ENCODE measurements around the gene RPL18. TPM values are rescaled to one million over a fixed set of nuclear protein-coding genes. Genes with fewer than 3 reads are reported as not detected.

RPL18 gene
- total RNA-seq (2022) (1,536 and 1,736 TPM in 2 replicates), Bru-seq, nascent RNA (percentile 98 among the genes with signal in this experiment), BruChase-seq, experiment 1, labeled RNA remaining after a 6-hour chase (percentile 98 among the genes with signal in this experiment), BruChase-seq, experiment 2, labeled RNA remaining after a 2-hour chase (percentile 97 among the genes with signal in this experiment)
- long read RNA-seq, transcript RPL18-211 (7 exons, 1,111 nt): minor isoform, 5 of 485 reads
- long read RNA-seq, transcript RPL18-203 (1 exons, 3,844 nt): minor isoform, 5 of 485 reads
- long read RNA-seq, transcript RPL18-208 (7 exons, 1,004 nt): major isoform, 328 of 485 reads
- long read RNA-seq, transcript RPL18-201 (6 exons, 612 nt): minor isoform, 113 of 485 reads
- long read RNA-seq, partial matches to known transcripts: 25 of 485 reads
- long read RNA-seq, other reads (novel, unspliced or antisense): 4 of 485 reads

DNA sequence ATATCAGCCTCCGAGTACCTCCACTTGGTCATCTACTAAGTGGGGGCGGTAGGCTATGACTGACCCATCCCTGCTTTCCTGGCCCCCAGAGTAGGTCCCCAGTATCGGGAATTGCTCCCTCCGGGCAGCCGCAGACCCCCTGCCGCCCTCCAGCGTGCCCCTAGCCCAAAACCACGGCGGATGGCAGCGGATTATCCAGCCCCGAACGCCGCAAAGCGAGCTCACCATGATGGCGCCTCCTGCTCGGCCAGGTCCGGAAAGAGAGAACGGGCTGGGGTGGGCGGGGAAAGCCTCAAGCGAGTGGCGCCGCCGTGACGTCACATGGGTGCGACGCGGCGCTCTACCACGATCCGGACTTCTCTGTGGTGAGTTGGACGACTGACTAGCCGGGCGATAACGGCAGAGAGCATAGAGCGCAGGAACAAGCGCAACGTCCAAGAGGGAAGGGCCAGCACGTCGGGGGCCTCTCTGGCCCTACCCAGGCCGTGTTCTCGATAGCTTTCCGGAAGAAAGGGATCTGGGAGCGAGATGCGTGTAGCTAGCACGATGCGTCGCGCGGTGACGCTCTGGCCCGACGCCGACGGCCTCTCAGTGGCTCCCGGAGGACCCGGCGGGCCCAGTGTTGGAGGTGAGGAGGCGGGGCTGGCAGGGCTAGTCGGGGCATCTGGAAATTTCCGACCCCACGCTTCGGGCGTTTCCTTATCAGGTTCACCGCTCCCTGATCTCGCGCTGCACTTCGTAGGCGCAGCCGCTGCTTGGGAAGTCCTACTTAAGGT lies at the start of gene RPL18, which contains the start of gene SPHK2:
RPL18 (minus strand) TSS at position 263 of the 776 bp plus-strand sequence; CDS start at position 228, 35 bp downstream.
SPHK2 (plus strand) TSS at position 591 of the 776 bp plus-strand sequence. CDS start 1,009 bp downstream, outside the sequence.
- TF ChIP-seq, protein P1, sequence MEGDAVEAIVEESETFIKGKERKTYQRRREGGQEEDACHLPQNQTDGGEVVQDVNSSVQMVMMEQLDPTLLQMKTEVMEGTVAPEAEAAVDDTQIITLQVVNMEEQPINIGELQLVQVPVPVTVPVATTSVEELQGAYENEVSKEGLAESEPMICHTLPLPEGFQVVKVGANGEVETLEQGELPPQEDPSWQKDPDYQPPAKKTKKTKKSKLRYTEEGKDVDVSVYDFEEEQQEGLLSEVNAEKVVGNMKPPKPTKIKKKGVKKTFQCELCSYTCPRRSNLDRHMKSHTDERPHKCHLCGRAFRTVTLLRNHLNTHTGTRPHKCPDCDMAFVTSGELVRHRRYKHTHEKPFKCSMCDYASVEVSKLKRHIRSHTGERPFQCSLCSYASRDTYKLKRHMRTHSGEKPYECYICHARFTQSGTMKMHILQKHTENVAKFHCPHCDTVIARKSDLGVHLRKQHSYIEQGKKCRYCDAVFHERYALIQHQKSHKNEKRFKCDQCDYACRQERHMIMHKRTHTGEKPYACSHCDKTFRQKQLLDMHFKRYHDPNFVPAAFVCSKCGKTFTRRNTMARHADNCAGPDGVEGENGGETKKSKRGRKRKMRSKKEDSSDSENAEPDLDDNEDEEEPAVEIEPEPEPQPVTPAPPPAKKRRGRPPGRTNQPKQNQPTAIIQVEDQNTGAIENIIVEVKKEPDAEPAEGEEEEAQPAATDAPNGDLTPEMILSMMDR (IDR thresholded peaks at IDR 0.05; ENCODE audit: unreplicated experiment): no peak
- intact Hi-C loops (cut with micrococcal nuclease): loop anchor here (2.0 kb wide), 1 partner anchor 16 kb away; no protein-coding TSS in a partner anchor
- Mint-ChIP-seq H3K9me3 (ENCODE audit: unreplicated experiment) (no peaks in the 10 kb centered on the region), H3K27me3 (ENCODE audit: insufficient read depth, unreplicated experiment) (no peaks in the 10 kb centered on the region), H3K27ac (ENCODE audit: low read depth, unreplicated experiment) (peak within 1 kb of the TSS; percentile 96), H3K36me3 (ENCODE audit: insufficient read depth, unreplicated experiment) (peaks cover 70% of the 10 kb centered on the region), H3K4me1 (ENCODE audit: insufficient read depth, unreplicated experiment) (peaks cover 52% of the 10 kb centered on the region), H3K4me3 (ENCODE audit: unreplicated experiment) (peak within 1 kb of the TSS; percentile 87)
- peak; percentile 99 for DNase-seq (ENCODE audit: unreplicated experiment)
- ChIA-PET CTCF (interaction anchor here (0.6 to 1.2 kb wide), 4 partner anchors 7 to 132 kb away, joined by 4 to 5 read pairs (median 4); no protein-coding TSS in a partner anchor), POLR2A (interaction anchor here (0.6 to 7.2 kb wide), 33 partner anchors 9 to 1362 kb away, joined by 3 to 108 read pairs (median 4); partner anchors contain the start of genes CA11, CARD8, CCDC9 and DBP)
- no TSS peak for BruUV-seq (replicated peaks)

DNA sequence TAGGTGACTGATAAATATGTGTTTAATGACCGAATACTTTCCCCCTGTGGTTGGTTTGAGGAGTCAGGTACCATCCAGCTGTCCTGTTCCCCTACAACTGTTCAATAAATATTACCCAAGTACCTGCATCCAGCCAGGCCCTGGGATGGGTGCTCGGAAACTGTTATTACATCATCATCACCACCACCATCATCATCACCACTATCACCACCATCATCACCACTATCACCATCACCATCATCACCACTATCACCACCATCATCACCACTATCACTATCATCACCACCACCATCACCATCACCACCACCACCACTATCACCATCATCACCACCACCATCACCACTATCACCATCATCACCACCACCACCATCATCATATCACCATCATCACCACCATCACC lies 49.8 kb upstream of the RPL18 start:
- CTCF ChIA-PET: no interaction called here
- TF ChIP-seq, protein P1 (IDR thresholded peaks at IDR 0.05; ENCODE audit: unreplicated experiment): no peak
- intact Hi-C loops (cut with micrococcal nuclease): no loop called here

DNA sequence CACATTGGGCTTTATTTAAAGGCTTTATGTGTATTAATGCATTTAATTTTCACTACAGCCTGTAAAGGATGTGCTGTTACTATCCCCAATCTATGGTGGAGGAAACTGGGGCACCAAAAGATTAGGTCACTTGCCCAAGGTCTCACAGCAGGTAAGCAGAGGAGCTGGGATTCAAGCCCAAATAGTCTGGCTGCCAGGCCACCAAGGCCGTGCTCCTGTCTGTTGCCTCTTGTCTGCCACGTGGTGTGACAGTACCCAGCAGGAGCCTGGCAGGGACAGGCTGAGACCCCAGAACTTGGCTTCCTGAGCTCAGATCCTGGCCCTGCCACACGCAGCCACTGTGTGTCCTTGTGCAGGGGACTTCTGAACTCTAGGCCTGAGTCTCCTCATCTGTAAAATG lies 49.4 kb upstream of the RPL18 start:
- BruUV-seq (replicated peaks): no TSS peak
- ChIA-PET POLR2A (no interaction called here), CTCF (no interaction called here)
- no peak for DNase-seq (ENCODE audit: unreplicated experiment)
- H3K4me3 Mint-ChIP-seq (ENCODE audit: unreplicated experiment): no peak overlapping the region
- peaks cover 18% of the 10 kb centered on the region for H3K9me3 Mint-ChIP-seq (ENCODE audit: unreplicated experiment)
- H3K27me3 Mint-ChIP-seq (ENCODE audit: insufficient read depth, unreplicated experiment): no peaks in the 10 kb centered on the region
- H3K4me1 Mint-ChIP-seq (ENCODE audit: insufficient read depth, unreplicated experiment): no peaks in the 10 kb centered on the region
- H3K27ac Mint-ChIP-seq (ENCODE audit: low read depth, unreplicated experiment): no peak overlapping the region
- TF ChIP-seq, protein P1 (IDR thresholded peaks at IDR 0.05; ENCODE audit: unreplicated experiment): no peak
- H3K36me3 Mint-ChIP-seq (ENCODE audit: insufficient read depth, unreplicated experiment): no peaks in the 10 kb centered on the region
- intact Hi-C loops (cut with micrococcal nuclease): no loop called here

More for the DNA sequence above, 49.8 kb upstream of the RPL18 start:
- no peaks in the 10 kb centered on the region for H3K27me3 Mint-ChIP-seq (ENCODE audit: insufficient read depth, unreplicated experiment)
- POLR2A ChIA-PET: no interaction called here
- DNase-seq (ENCODE audit: unreplicated experiment): no peak
- H3K36me3 Mint-ChIP-seq (ENCODE audit: insufficient read depth, unreplicated experiment): no peaks in the 10 kb centered on the region
- BruUV-seq (replicated peaks): no TSS peak
- no peaks in the 10 kb centered on the region for H3K4me1 Mint-ChIP-seq (ENCODE audit: insufficient read depth, unreplicated experiment)
- H3K27ac Mint-ChIP-seq (ENCODE audit: low read depth, unreplicated experiment): no peak overlapping the region
- H3K9me3 Mint-ChIP-seq (ENCODE audit: unreplicated experiment): peaks cover 18% of the 10 kb centered on the region
- H3K4me3 Mint-ChIP-seq (ENCODE audit: unreplicated experiment): no peak overlapping the region

DNA sequence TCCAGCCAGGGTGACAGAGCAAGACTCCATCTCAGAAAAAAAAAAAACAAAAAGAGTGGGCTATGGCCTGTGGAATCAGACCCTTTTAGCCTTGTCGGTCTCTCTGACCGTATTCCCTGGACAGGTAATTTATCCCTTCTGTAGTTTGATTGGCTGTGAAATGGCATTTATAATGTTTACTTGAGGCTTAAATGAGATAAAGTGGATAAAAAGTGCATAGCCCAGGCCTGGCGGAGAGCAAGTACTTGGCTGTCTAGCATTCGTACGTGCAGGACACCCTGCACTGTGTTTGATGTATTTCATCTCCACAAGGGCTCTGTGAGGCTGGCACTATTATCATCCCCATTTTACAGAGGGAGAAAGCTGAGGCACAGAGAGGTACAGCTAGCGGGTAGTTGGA lies 46.8 kb upstream of the RPL18 start:
- no peak overlapping the region for H3K27ac Mint-ChIP-seq (ENCODE audit: low read depth, unreplicated experiment)
- H3K27me3 Mint-ChIP-seq (ENCODE audit: insufficient read depth, unreplicated experiment): no peaks in the 10 kb centered on the region
- TF ChIP-seq, protein P1 (IDR thresholded peaks at IDR 0.05; ENCODE audit: unreplicated experiment): no peak
- no peak for DNase-seq (ENCODE audit: unreplicated experiment)
- intact Hi-C loops (cut with micrococcal nuclease): no loop called here
- H3K4me3 Mint-ChIP-seq (ENCODE audit: unreplicated experiment): no peak overlapping the region
- CTCF ChIA-PET: interaction anchor here (0.7 to 2.0 kb wide), 2 partner anchors 9 to 176 kb away, joined by 3 to 12 read pairs; no protein-coding TSS in a partner anchor
- no TSS peak for BruUV-seq (replicated peaks)
- POLR2A ChIA-PET: no interaction called here
- H3K4me1 Mint-ChIP-seq (ENCODE audit: insufficient read depth, unreplicated experiment): peaks cover 4% of the 10 kb centered on the region
- no peaks in the 10 kb centered on the region for H3K36me3 Mint-ChIP-seq (ENCODE audit: insufficient read depth, unreplicated experiment)
- peaks cover 18% of the 10 kb centered on the region for H3K9me3 Mint-ChIP-seq (ENCODE audit: unreplicated experiment)
